K562 (cell line): ENCODE results near the gene PCARE. TPM values are rescaled to one million over a fixed set of nuclear protein-coding genes. Genes with fewer than 3 reads are reported as not detected.

ENCODE experiments used
- ATAC-seq: fragments of 200-7000 bp; cut with Tn5 transposase; 3 replicates; pipeline ENCODE4 v1.9.1; 2020; ENCODE audit warnings: moderate library complexity
- BruUV-seq: library from RNA; stranded (reverse); fragments of 400-500 nt; replicated peaks from 2 replicates; lab custom pipeline; 2021; lab: Mats Ljungman, UMichigan
- CTCF ChIA-PET: fragments of 300-600 bp; formaldehyde crosslinking; extraction: SDS; loops from one replicate; lab custom pipeline; 2021; ENCODE audit warnings: low intra/inter-chr PET ratio; lab: Yijun Ruan, JAX
- POLR2A ChIA-PET: fragments of 300-600, 350-650 bp; sonication (Branson Sonifier 250); formaldehyde crosslinking; extraction: SDS; loops from one replicate; lab custom pipeline; 2021; ENCODE audit warnings: antibody characterized with exemption, inconsistent platforms; lab: Yijun Ruan, JAX
- DNase-seq, 4 experiments: peaks; one replicate each; pipeline versions ENCODE4 v3.0.0 to v3.0.0-alpha.2; 2011 to 2018; ENCODE audit warnings: low spot score in 3 of 4, mixed read lengths in 3 of 4; ENCODE audit errors: extremely low read depth in 1 of 4
- FAIRE-seq: peaks from 2 replicates; lab custom pipeline; 2011; peaks lifted over from hg19 to GRCh38; lab: Jason Lieb, UNC
- H2AFZ ChIP-seq: 2 replicates; pipeline ENCODE4 v1.6.0; 2011; ENCODE audit warnings: low read depth, low read length, control low read depth, inconsistent platforms
- H3K27ac ChIP-seq: fragments of 200-600 bp; 3 replicates; pipeline ENCODE4 v1.8.0; 2011; ENCODE audit warnings: low read depth, mild to moderate bottlenecking, control low read depth, inconsistent platforms, low read length, moderate library complexity, mixed read lengths; ENCODE audit errors: extremely low read depth
- H3K27me3 ChIP-seq, 2 experiments: fragments of 300-600 bp in 1 of 2; 2 replicates in 1 of 2; 3 replicates in 1 of 2; pipeline versions ENCODE4 v1.6.0 to v1.8.0; 2011; ENCODE audit warnings: inconsistent platforms in 2 of 2, low read length in 2 of 2, mild to moderate bottlenecking in 1 of 2, mixed read lengths in 1 of 2, moderate library complexity in 1 of 2; ENCODE audit not compliant: control insufficient read depth in 2 of 2, insufficient read depth in 2 of 2
- H3K36me3 ChIP-seq: fragments of 300-600 bp; 3 replicates; pipeline ENCODE4 v1.8.0; 2011; ENCODE audit warnings: mild to moderate bottlenecking, low read length, inconsistent platforms; ENCODE audit not compliant: control insufficient read depth, insufficient read depth
- H3K4me1 ChIP-seq, 2 experiments: fragments of 200-600 bp in 1 of 2; replicated peaks in 1 of 2; 2 replicates in 1 of 2; 3 replicates in 1 of 2; pipeline versions ENCODE4 v1.5.1 to v1.8.0; 2011; ENCODE audit warnings: inconsistent platforms in 2 of 2, low read length in 2 of 2, mild to moderate bottlenecking in 1 of 2, mixed read lengths in 1 of 2, moderate library complexity in 1 of 2; ENCODE audit not compliant: control insufficient read depth in 2 of 2, insufficient read depth in 2 of 2
- H3K4me2 ChIP-seq: 2 replicates; pipeline ENCODE4 v1.6.1; 2011; ENCODE audit warnings: low read length, control low read depth, inconsistent platforms, mixed read lengths; ENCODE audit not compliant: insufficient read depth
- H3K4me3 ChIP-seq: fragments of 200-600 bp; sonication (generic), shearing (Covaris generic); 2 replicates; pipeline ENCODE4 v1.5.1; 2016; ENCODE audit warnings: control low read depth, inconsistent platforms
- H3K79me2 ChIP-seq: fragments of 200-600 bp; 3 replicates; pipeline ENCODE4 v1.8.0; 2011; ENCODE audit warnings: low read length, inconsistent platforms; ENCODE audit not compliant: control insufficient read depth, insufficient read depth
- H3K9ac ChIP-seq, 2 experiments: 2 replicates each; pipeline versions ENCODE4 v1.6.0 to v1.6.1; 2011; ENCODE audit warnings: low read depth in 2 of 2, low read length in 2 of 2, control low read depth in 1 of 2, inconsistent platforms in 1 of 2, mild to moderate bottlenecking in 1 of 2, mixed read lengths in 1 of 2; ENCODE audit not compliant: insufficient read depth in 1 of 2
- H3K9me1 ChIP-seq: one replicate; pipeline ENCODE4 v1.6.0; 2011; ENCODE audit warnings: inconsistent platforms, mild to moderate bottlenecking, low read length, moderate library complexity; ENCODE audit not compliant: control insufficient read depth, insufficient read depth
- H3K9me3 ChIP-seq: replicated peaks from 2 replicates; pipeline ENCODE4 v1.5.1; 2011; ENCODE audit warnings: low read depth, low read length, inconsistent platforms; ENCODE audit not compliant: control insufficient read depth, insufficient read depth
- H4K20me1 ChIP-seq: replicated peaks from 2 replicates; pipeline ENCODE4 v1.6.1; 2011; ENCODE audit warnings: low read length, inconsistent platforms, mixed read lengths; ENCODE audit not compliant: control insufficient read depth, insufficient read depth
- CREB5 ChIP-seq: fragments of 250-450 bp; sonication (Bioruptor Pico); IDR thresholded peaks from 2 replicates; pipeline ENCODE4 v1.5.0; 2020; ENCODE audit warnings: mild to moderate bottlenecking
- EGR1 ChIP-seq: fragments of 450-650 bp; conservative IDR thresholded peaks from 2 replicates; pipeline ENCODE4 v1.6.1; 2017; ENCODE audit warnings: mild to moderate bottlenecking
- EZH2 ChIP-seq: IDR thresholded peaks from 2 replicates; pipeline ENCODE4 v1.6.1; 2012; ENCODE audit warnings: low read depth, mild to moderate bottlenecking, inconsistent platforms, low read length, borderline replicate concordance
- HDAC2 ChIP-seq: fragments of 450-650 bp; IDR thresholded peaks from 2 replicates; pipeline ENCODE4 v1.6.1; 2016; ENCODE audit warnings: mild to moderate bottlenecking
- HDGF ChIP-seq: fragments of 450-650 bp; IDR thresholded peaks from 2 replicates; pipeline ENCODE4 v1.6.1; 2016
- MECOM ChIP-seq: fragments of 250-450 bp; sonication (Bioruptor Pico); IDR thresholded peaks from 2 replicates; pipeline ENCODE4 v1.8.0; 2022; ENCODE audit warnings: inconsistent platforms
- MXD1 ChIP-seq: fragments of 250-450 bp; sonication (Bioruptor Pico); IDR thresholded peaks from 2 replicates; pipeline ENCODE4 v1.8.0; 2021; ENCODE audit warnings: borderline replicate concordance, mild to moderate bottlenecking, moderate library complexity; ENCODE audit not compliant: poor library complexity, severe bottlenecking
- NUFIP1 ChIP-seq: fragments of 450-650 bp; IDR thresholded peaks from 2 replicates; pipeline ENCODE4 v1.6.1; 2018; ENCODE audit not compliant: partially characterized antibody
- RAD51 ChIP-seq: fragments of 450-650 bp; IDR thresholded peaks from 2 replicates; pipeline ENCODE4 v1.7.1; 2016; ENCODE audit warnings: low read depth, mild to moderate bottlenecking, borderline replicate concordance
- RBFOX2 ChIP-seq: fragments of 200-400 bp; formaldehyde crosslinking; IDR thresholded peaks from 2 replicates; pipeline ENCODE4 v1.6.1; 2017; ENCODE audit warnings: low read depth, mild to moderate bottlenecking, low read length, moderate library complexity
- RBM22 ChIP-seq: fragments of 200-400 bp; formaldehyde crosslinking; IDR thresholded peaks from 2 replicates; pipeline ENCODE4 v1.6.1; 2018; ENCODE audit warnings: low read length, low read depth; ENCODE audit not compliant: poor library complexity, severe bottlenecking
- SMARCC2 ChIP-seq: fragments of 450-650 bp; IDR thresholded peaks from 2 replicates; pipeline ENCODE4 v1.6.1; 2017; ENCODE audit warnings: antibody characterized with exemption, moderate library complexity, mild to moderate bottlenecking, low read depth
- STAT6 ChIP-seq: sonication (generic); formaldehyde crosslinking; IDR thresholded peaks from 2 replicates; pipeline ENCODE4 v1.8.1; 2023; ENCODE audit warnings: mild to moderate bottlenecking, missing genetic modification reagents
- TRIM24 ChIP-seq, 2 experiments: fragments of 450-650 bp; IDR thresholded peaks; 2 replicates each; pipeline ENCODE4 v1.6.1; 2016
- ZNF175 ChIP-seq: fragments of 200-800 bp; sonication (Bioruptor generic); IDR thresholded peaks from 2 replicates; pipeline ENCODE4 v1.6.1; 2016; ENCODE audit warnings: low read depth, mild to moderate bottlenecking, missing genetic modification characterization, missing compliant biosample characterization
- ZNF232 ChIP-seq: sonication (generic); formaldehyde crosslinking; IDR thresholded peaks from 2 replicates; pipeline ENCODE4 v1.8.0; 2022; ENCODE audit warnings: mild to moderate bottlenecking, missing genetic modification reagents
- ZNF518B ChIP-seq: fragments of 250-450 bp; sonication (Bioruptor Pico); IDR thresholded peaks from 2 replicates; pipeline ENCODE4 v1.5.0; 2021; ENCODE audit warnings: mild to moderate bottlenecking, moderate library complexity
- WGBS: fragments of 100-300 bp; shearing (Covaris generic); methylation state at CpG from one replicate; pipeline ENCODE4 v1.1.6; 2016; ENCODE audit warnings: low coverage, mixed read lengths; ENCODE audit not compliant: insufficient coverage; ENCODE audit errors: missing lambda C conversion rate; 5-methylcytosine and 5-hydroxymethylcytosine counted together
- in situ Hi-C: fragments of 300-500 bp; cut with MboI; formaldehyde crosslinking; loops from 4 replicates; pipeline ENCODE4 v1.15.0; 2018; ENCODE audit warnings: inconsistent platforms, mixed read lengths
- intact Hi-C: fragments of 100-400 bp; cut with micrococcal nuclease; formaldehyde crosslinking; loops from 2 replicates; pipeline ENCODE4 v1.14.2; 2022
- polyA plus RNA-seq, 8 experiments: library from polyadenylated mRNA; depleted of rRNA in 4 of 8; stranded (reverse) in 5 of 8; unstranded in 3 of 8; fragments of >200 nt; fragmentation: Nextera tagmentation in 2 of 8; fragmentation: Illumina TruSeq in 1 of 8; extraction: Ambion mirVana in 2 of 8; extraction: Trizol in 1 of 8; gene quantifications; 2 replicates each; pipeline versions ENCODE4 v1.2.1 to v1.2.3, GENCODE V29; 2011 to 2014; ENCODE audit warnings: inconsistent platforms in 1 of 8, missing spikeins in 1 of 8
- total RNA-seq, 7 experiments: library from RNA; depleted of rRNA in 6 of 7; stranded (reverse); fragments of >200 nt in 6 of 7; fragmentation: Illumina TruSeq in 2 of 7; extraction: Trizol in 2 of 7; gene quantifications; 2 replicates each; pipeline versions ENCODE4 v1.2.1 to v1.2.3, GENCODE V29; 2011 to 2021; ENCODE audit warnings: low replicate concordance in 1 of 7

The PCARE gene
- total and polyA plus RNA-seq, 9 of the 15 experiments (the other 6 are each of a cell fraction or from before 2014, with no cell fraction given), result not detected

- TF ChIP-seq ZNF175 (CRISPR knock-in tag), result no peak
- no peak for TF ChIP-seq MXD1
- no peak for TF ChIP-seq NUFIP1
- no peak for TF ChIP-seq MECOM
- no peak for TF ChIP-seq SMARCC2
- no peak for TF ChIP-seq HDAC2
- TF ChIP-seq CREB5 (CRISPR knock-in tag), result no peak
- TF ChIP-seq EZH2, result no peak
- TF ChIP-seq ZNF518B (CRISPR knock-in tag), result no peak
- no peak for TF ChIP-seq HDGF
- no peak for TF ChIP-seq RBFOX2
- TF ChIP-seq RAD51, result no peak
- no peak for TF ChIP-seq STAT6
- TF ChIP-seq RBM22, result no peak
- no peak for TF ChIP-seq ZNF232
- TF ChIP-seq TRIM24 (IDR thresholded peaks at IDR 0.05), result no peak
- TF ChIP-seq EGR1, result no peak
- POLR2A ChIA-PET, result no interaction called here
- BruUV-seq, result no TSS peak
- Histone ChIP-seq H3K4me2 (no peak overlapping the region), H3K9ac (no peak overlapping the region), H3K4me1 (peaks cover 5 to 6% of the 10 kb centered on the region in 2 experiments; a peak in 3 of 5 replicates), H3K9me1 (no peaks in the 10 kb centered on the region), H3K27ac (no peak overlapping the region), H3K36me3 (no peaks in the 10 kb centered on the region), H4K20me1 (no peaks in the 10 kb centered on the region), H3K79me2 (no peaks in the 10 kb centered on the region), H3K27me3 (peaks cover 19% of the 10 kb centered on the region in 2 experiments), H2AFZ (no peak overlapping the region), H3K4me3 (no peak overlapping the region), H3K9me3 (no peaks in the 10 kb centered on the region)
- ATAC-seq, result no peak
- FAIRE-seq, result no peak
- in situ Hi-C loops (no loop called here), intact Hi-C loops (no loop called here)
- DNase-seq, result no peak
- WGBS, result 0% methylated on average over 4 of the region's 4 CpGs
- CTCF ChIA-PET, result no interaction called here
These were observed 44.9 kb upstream of the PCARE start for GRCh38 chr2:29119211-29119610.
